Lower leg skin (tissue), 3 donors: ENCODE measurements around the gene OPN3.

Experiments used
- CTCF ChIP-seq, 3 donors: fragments of 450-650 bp; IDR thresholded peaks; one replicate each; pipeline ENCODE4 v1.5.1; 2016; ENCODE audit warnings: antibody characterized with exemption in 3 of 3, mild to moderate bottlenecking in 3 of 3, moderate library complexity in 2 of 3
- POLR2A ChIP-seq, 2 donors: fragments of 450-650 bp; IDR thresholded peaks; one replicate each; pipeline ENCODE4 v1.6.1; 2016 to 2017; ENCODE audit warnings: antibody characterized with exemption in 2 of 2, mild to moderate bottlenecking in 1 of 2, moderate library complexity in 1 of 2

GRCh38 chr1:241560849-241561187 lies 79.4 kb downstream of the OPN3 start:
- TF ChIP-seq CTCF (IDR thresholded peaks at IDR 0.05) (no peak), POLR2A (IDR thresholded peaks at IDR 0.05) (no peak)
